NCI-H1092 treated with DMSO at 0.1 percent for 48 hours (cell line): ENCODE results near the gene POMT1.

Experiments used
- DNase-seq: peaks from one replicate; lab custom pipeline; 2025; lab: John Stamatoyannopoulos, UW

Gene POMT1

GRCh38 chr9:131554843-131555351 lies 52.2 kb downstream of the POMT1 start:
- DNase-seq: no peak

DNA sequence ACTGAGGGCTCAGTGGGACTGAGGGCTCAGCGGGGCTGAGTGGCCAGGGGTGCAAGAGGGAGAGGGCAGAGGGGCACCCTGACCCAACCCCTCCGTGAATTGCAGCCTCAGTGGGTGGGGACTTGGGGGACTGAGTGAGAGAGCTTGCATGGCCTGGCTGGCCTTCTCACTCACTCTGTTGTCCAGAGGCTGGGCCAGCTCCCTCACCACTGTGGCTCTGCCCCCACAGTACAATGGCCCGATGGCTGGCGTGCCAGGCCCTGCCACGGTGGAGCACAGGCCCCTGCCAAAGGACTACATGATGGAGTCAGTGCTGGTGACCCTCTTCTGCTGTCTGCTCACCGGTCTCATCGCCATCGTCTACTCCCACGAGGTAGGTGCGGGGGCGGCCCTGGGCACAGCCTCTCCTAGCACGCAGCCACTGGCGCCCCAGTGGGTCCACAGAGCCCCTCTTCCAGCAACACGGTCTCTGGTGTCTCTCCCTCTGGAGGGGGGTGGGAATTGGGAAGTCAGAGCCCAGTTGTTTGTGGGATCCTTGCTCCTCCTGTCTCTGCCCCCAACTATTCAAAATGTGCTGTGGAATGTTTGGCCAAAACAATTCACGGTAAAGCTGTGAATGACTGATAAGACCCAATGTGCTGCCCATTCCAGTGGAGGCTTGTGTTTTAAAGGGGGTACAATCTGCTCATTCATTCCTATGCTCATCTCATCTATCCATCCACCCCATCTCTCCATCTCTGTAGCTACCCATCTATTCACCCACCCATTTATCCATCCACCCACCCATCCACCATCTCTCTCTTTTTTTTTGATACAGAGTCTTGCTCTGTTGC lies 53.3 kb downstream of the POMT1 start:
- DNase-seq: no peak

- no peak for DNase-seq
These were observed 55.3 kb downstream of the POMT1 start for GRCh38 chr9:131557855-131558548.

DNA sequence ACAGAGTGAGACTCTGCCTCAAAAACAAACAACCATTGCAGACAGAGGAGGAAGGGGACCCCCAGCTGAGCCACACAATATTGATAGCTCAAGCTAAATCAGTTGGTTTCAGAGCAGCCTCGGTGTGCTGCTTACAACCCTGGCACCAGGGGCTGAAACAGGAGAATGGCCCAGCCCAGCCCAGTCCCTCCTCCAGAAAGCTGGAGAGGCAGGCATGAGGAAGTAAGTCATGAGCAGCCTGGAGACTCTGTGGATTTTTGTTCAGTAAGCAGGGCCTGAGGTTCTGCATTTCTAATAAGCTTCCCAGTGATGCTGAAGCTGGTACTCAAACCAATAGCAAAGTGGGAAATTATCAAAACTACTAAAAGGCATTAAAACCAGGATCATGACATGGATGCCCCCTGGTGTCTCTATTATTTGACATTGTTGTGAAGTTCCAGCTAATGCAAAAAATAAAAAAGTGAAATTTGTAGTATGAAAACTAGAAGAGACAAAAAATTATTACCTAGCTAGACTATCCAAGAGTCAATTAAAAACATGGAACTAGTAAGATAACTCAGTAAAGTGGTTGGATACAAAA lies 56.8 kb downstream of the POMT1 start:
- DNase-seq: no peak

- DNase-seq: no peak
These were observed 59.6 kb downstream of the POMT1 start for GRCh38 chr9:131562032-131562959.

- no peak for DNase-seq
These were observed 62.7 kb downstream of the POMT1 start for GRCh38 chr9:131565369-131565768.

DNA sequence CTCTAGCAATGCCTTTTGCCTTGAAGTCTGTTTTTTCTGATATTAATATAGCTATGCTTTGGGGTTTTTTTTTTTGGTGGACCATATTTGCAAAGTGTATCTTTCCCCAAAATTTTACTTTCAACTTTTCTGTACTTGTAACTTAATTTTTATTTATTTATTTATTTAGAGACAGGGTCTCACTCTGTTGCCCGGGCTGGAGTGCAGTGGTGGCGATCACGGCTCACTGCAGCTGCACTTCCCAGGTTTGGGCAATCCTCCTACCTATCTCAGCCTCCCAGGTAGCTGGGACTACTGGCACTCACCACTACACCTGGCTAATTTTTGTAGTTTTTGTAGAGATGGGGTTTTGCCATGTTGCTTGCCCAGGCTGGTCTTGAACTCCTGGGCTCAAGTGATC lies 63.4 kb downstream of the POMT1 start:
- no peak for DNase-seq

DNA sequence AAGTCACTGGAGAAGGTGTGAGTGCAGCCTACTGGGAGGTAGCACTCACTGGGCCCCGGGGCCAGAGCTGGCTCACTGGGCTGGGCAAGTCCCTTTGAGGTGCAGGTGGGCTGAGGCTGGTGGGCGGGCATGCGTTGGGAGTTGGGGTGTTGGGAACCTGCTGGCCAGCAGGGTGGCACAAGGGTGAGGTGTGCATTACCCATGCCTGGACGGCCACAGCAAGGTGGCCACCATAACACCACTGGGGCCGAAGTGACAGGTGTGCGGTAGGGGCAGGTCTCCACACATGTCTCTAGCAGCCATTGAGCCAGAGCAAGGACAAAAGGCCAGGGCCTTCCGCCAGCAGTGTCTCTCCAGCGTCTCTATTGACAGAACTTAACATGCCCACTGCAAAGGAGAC lies 65.2 kb downstream of the POMT1 start:
- no peak for DNase-seq
